HepG2 (cell line): Measurements from ENCODE around the gene POLR1G. TPM values are rescaled to one million over a fixed set of nuclear protein-coding genes. Genes with fewer than 3 reads are reported as not detected.
A peak's percentile ranks its signal among the peaks of the same experiment; 100 is the strongest.

ENCODE experiments used
- EEA1 ChIP-seq: sonication (generic); formaldehyde crosslinking; IDR thresholded peaks from 2 replicates; pipeline ENCODE4 v1.5.1; 2020; ENCODE audit warnings: mild to moderate bottlenecking, missing genetic modification reagents, borderline replicate concordance
- ESRRA ChIP-seq: sonication (generic); formaldehyde crosslinking; IDR thresholded peaks from 2 replicates; pipeline ENCODE4 v1.5.1; 2020; ENCODE audit warnings: mild to moderate bottlenecking, low read depth, missing genetic modification reagents
- HMGA1 ChIP-seq: sonication (generic); formaldehyde crosslinking; conservative IDR thresholded peaks from 2 replicates; pipeline ENCODE4 v1.4.0; 2020; ENCODE audit warnings: missing genetic modification reagents
- MEIS2 ChIP-seq: sonication (generic); formaldehyde crosslinking; IDR thresholded peaks from 2 replicates; pipeline ENCODE4 v1.9.0; 2021; ENCODE audit warnings: mild to moderate bottlenecking, missing genetic modification reagents
- PHB2 ChIP-seq: fragments of 450-650 bp; IDR thresholded peaks from 2 replicates; pipeline ENCODE4 v1.6.1; 2018; ENCODE audit not compliant: partially characterized antibody
- TAF15 ChIP-seq: fragments of 200-400 bp; formaldehyde crosslinking; IDR thresholded peaks from one replicate; pipeline ENCODE4 v1.6.1; 2018; ENCODE audit warnings: mild to moderate bottlenecking, low read depth, low read length; ENCODE audit not compliant: poor library complexity, severe bottlenecking
- TCF7 ChIP-seq: sonication (generic); IDR thresholded peaks from 2 replicates; pipeline ENCODE4 v1.6.1; 2016; ENCODE audit warnings: antibody characterized with exemption, low read depth
- ZKSCAN1 ChIP-seq: fragments of 150-350 bp; IDR thresholded peaks from 2 replicates; pipeline ENCODE4 v1.6.1; 2014; ENCODE audit warnings: low read length
- ZNF234 ChIP-seq: sonication (generic); formaldehyde crosslinking; conservative IDR thresholded peaks from 2 replicates; pipeline ENCODE4 v1.5.1; 2020; ENCODE audit warnings: mild to moderate bottlenecking, missing genetic modification reagents
- ZNF552 ChIP-seq: sonication (generic); formaldehyde crosslinking; IDR thresholded peaks from 2 replicates; pipeline ENCODE4 v1.9.0; 2022; ENCODE audit warnings: missing genetic modification reagents, mild to moderate bottlenecking, borderline replicate concordance
- ZNF556 ChIP-seq: sonication (generic); formaldehyde crosslinking; IDR thresholded peaks from 2 replicates; pipeline ENCODE4 v1.4.0; 2020; ENCODE audit warnings: mild to moderate bottlenecking, missing genetic modification reagents, borderline replicate concordance
- ZNF557 ChIP-seq: sonication (generic); formaldehyde crosslinking; IDR thresholded peaks from 2 replicates; pipeline ENCODE4 v1.4.0; 2020; ENCODE audit warnings: missing genetic modification reagents
- ZNF790 ChIP-seq: sonication (generic); formaldehyde crosslinking; IDR thresholded peaks from 2 replicates; pipeline ENCODE4 v1.8.0; 2022; ENCODE audit warnings: missing genetic modification reagents, mild to moderate bottlenecking, borderline replicate concordance
- ZSCAN25 ChIP-seq: sonication (generic); formaldehyde crosslinking; IDR thresholded peaks from 2 replicates; pipeline ENCODE4 v1.8.0; 2022; ENCODE audit warnings: mild to moderate bottlenecking, missing genetic modification reagents
- polyA plus RNA-seq, 8 experiments: library from polyadenylated mRNA; depleted of rRNA in 3 of 8; stranded (reverse) in 7 of 8; unstranded in 1 of 8; fragments of >200 nt; fragmentation: Illumina TruSeq in 4 of 8; extraction: Trizol in 4 of 8; gene quantifications; 2 replicates each; pipeline versions ENCODE4 v1.2.1 to v1.2.3, GENCODE V29; 2011 to 2016; ENCODE audit warnings: low read depth in 4 of 8, missing spikeins in 1 of 8, mixed read lengths in 1 of 8; ENCODE audit not compliant: insufficient read depth in 1 of 8
- total RNA-seq, 5 experiments: library from RNA; depleted of rRNA; stranded (reverse); fragments of >200 nt; fragmentation: Illumina TruSeq; extraction: Trizol; gene quantifications; 2 replicates each; pipeline ENCODE4 v1.2.3, GENCODE V29; 2016; ENCODE audit warnings: low read depth in 1 of 5
- TF ChIP-seq, protein P1 (sequence below): IDR thresholded peaks from 2 replicates; pipeline ENCODE4 v1.6.1; 2016; ENCODE audit warnings: control low read depth
- TF ChIP-seq, protein P2 (sequence below): sonication (generic); formaldehyde crosslinking; IDR thresholded peaks from 2 replicates; pipeline ENCODE4 v1.8.0; 2022; ENCODE audit warnings: mild to moderate bottlenecking, missing genetic modification reagents, moderate library complexity
- TF ChIP-seq, protein P3 (sequence below): sonication (generic); formaldehyde crosslinking; IDR thresholded peaks from 2 replicates; pipeline ENCODE4 v1.4.0; 2020; ENCODE audit warnings: missing genetic modification reagents
- TF ChIP-seq, protein P4 (sequence below): sonication (generic); formaldehyde crosslinking; IDR thresholded peaks from 2 replicates; pipeline ENCODE4 v1.8.1; 2022; ENCODE audit warnings: mild to moderate bottlenecking, missing genetic modification reagents
- TF ChIP-seq, protein P5 (sequence below), 2 experiments: sonication (generic) in 1 of 2; formaldehyde crosslinking in 1 of 2; IDR thresholded peaks; 2 replicates each; pipeline versions ENCODE4 v1.6.1 to v1.9.0; 2014 to 2022; ENCODE audit warnings: antibody characterized with exemption in 1 of 2, borderline replicate concordance in 1 of 2, inconsistent platforms in 1 of 2, low read depth in 1 of 2, missing genetic modification reagents in 1 of 2

POLR1G gene
- total and polyA plus RNA-seq, 2 of the 13 experiments (the other 11 are each of a cell fraction or from before 2014, with no cell fraction given) = 3.5 to 20.8 TPM

DNA sequence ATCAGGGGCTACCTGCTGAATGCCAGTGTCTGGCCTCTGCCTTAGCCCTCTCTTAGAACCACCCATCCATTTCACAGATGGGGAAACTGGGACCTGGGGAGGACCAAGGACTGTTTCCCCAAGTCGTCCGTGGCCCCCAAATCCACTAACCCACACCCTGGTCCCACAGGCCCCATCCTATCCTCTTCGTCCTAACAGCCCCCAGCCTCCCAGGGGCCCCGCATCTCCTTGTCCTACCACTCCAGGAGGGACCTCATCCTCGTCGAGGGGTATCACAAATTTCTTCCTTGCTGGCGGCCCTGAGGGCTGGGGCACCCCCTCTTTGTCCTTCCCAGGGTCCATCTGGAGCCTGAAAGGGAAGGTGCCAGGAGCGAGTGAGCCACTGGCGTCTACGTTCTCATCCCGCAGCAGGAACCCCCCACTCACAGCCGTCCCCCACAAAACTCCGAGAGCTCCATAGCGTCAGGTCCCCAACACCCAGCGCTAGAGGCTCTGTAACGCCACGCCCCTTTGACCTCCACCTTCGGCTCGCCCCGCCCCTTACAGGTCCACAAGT, 16.7 kb downstream of the POLR1G start (continued):
- TF ChIP-seq, protein P1, sequence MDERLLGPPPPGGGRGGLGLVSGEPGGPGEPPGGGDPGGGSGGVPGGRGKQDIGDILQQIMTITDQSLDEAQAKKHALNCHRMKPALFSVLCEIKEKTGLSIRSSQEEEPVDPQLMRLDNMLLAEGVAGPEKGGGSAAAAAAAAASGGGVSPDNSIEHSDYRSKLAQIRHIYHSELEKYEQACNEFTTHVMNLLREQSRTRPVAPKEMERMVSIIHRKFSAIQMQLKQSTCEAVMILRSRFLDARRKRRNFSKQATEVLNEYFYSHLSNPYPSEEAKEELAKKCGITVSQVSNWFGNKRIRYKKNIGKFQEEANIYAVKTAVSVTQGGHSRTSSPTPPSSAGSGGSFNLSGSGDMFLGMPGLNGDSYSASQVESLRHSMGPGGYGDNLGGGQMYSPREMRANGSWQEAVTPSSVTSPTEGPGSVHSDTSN = no peak
- TF ChIP-seq ZNF556 (CRISPR knock-in tag) (no peak), ZNF557 (CRISPR knock-in tag) (0 out of 2 replicates have a peak, but pooled peaks have one; percentile 32), TCF7 (no peak), HMGA1 (CRISPR knock-in tag) (no peak), PHB2 (no peak), ZNF552 (CRISPR knock-in tag) (no peak), ESRRA (CRISPR knock-in tag) (0 out of 2 replicates have a peak, but pooled peaks have one; percentile 10), ZNF234 (no peak), MEIS2 (CRISPR knock-in tag) (no peak), ZNF790 (CRISPR knock-in tag) (no peak), ZKSCAN1 (no peak), EEA1 (no peak), ZSCAN25 (CRISPR knock-in tag) (no peak), TAF15 (no peak)
- TF ChIP-seq, protein P2, sequence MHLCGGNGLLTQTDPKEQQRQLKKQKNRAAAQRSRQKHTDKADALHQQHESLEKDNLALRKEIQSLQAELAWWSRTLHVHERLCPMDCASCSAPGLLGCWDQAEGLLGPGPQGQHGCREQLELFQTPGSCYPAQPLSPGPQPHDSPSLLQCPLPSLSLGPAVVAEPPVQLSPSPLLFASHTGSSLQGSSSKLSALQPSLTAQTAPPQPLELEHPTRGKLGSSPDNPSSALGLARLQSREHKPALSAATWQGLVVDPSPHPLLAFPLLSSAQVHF (CRISPR knock-in tag) = no peak
- TF ChIP-seq, protein P3, sequence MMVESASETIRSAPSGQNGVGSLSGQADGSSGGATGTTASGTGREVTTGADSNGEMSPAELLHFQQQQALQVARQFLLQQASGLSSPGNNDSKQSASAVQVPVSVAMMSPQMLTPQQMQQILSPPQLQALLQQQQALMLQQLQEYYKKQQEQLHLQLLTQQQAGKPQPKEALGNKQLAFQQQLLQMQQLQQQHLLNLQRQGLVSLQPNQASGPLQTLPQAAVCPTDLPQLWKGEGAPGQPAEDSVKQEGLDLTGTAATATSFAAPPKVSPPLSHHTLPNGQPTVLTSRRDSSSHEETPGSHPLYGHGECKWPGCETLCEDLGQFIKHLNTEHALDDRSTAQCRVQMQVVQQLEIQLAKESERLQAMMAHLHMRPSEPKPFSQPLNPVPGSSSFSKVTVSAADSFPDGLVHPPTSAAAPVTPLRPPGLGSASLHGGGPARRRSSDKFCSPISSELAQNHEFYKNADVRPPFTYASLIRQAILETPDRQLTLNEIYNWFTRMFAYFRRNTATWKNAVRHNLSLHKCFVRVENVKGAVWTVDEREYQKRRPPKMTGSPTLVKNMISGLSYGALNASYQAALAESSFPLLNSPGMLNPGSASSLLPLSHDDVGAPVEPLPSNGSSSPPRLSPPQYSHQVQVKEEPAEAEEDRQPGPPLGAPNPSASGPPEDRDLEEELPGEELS (CRISPR knock-in tag) = 0 out of 2 replicates have a peak, but pooled peaks have one; percentile 2
- TF ChIP-seq, protein P4, sequence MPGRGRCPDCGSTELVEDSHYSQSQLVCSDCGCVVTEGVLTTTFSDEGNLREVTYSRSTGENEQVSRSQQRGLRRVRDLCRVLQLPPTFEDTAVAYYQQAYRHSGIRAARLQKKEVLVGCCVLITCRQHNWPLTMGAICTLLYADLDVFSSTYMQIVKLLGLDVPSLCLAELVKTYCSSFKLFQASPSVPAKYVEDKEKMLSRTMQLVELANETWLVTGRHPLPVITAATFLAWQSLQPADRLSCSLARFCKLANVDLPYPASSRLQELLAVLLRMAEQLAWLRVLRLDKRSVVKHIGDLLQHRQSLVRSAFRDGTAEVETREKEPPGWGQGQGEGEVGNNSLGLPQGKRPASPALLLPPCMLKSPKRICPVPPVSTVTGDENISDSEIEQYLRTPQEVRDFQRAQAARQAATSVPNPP (CRISPR knock-in tag) = no peak
- TF ChIP-seq, protein P5, sequence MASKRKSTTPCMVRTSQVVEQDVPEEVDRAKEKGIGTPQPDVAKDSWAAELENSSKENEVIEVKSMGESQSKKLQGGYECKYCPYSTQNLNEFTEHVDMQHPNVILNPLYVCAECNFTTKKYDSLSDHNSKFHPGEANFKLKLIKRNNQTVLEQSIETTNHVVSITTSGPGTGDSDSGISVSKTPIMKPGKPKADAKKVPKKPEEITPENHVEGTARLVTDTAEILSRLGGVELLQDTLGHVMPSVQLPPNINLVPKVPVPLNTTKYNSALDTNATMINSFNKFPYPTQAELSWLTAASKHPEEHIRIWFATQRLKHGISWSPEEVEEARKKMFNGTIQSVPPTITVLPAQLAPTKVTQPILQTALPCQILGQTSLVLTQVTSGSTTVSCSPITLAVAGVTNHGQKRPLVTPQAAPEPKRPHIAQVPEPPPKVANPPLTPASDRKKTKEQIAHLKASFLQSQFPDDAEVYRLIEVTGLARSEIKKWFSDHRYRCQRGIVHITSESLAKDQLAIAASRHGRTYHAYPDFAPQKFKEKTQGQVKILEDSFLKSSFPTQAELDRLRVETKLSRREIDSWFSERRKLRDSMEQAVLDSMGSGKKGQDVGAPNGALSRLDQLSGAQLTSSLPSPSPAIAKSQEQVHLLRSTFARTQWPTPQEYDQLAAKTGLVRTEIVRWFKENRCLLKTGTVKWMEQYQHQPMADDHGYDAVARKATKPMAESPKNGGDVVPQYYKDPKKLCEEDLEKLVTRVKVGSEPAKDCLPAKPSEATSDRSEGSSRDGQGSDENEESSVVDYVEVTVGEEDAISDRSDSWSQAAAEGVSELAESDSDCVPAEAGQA (IDR thresholded peaks at IDR 0.05; ENCODE audit: low read depth) = no peak
- TF ChIP-seq, protein P5 (CRISPR knock-in tag; IDR thresholded peaks at IDR 0.05; ENCODE audit: borderline replicate concordance) = no peak
